Activated naive CD8-positive, alpha-beta T cell treated with anti-CD3 and anti-CD28 coated beads, Interleukin-2, amount 10 ng/mL, durations not matched to agents 7 days and 5 days (primary cell): ENCODE measurements around the gene SYNDIG1L. TPM values are rescaled to one million over a fixed set of nuclear protein-coding genes. Genes with fewer than 3 reads are reported as not detected.

Experiments used
- ATAC-seq: fragments of 150-1000 bp; cut with Tn5 transposase; one replicate; pipeline ENCODE4 v1.10.0; 2021; ENCODE audit warnings: low read depth, moderate library complexity
- POLR2A ChIA-PET: fragments of 350-600 bp; sonication (Branson Sonifier 250); formaldehyde crosslinking; loops from one replicate; lab custom pipeline; 2021; ENCODE audit warnings: antibody characterized with exemption; lab: Charles Lee
- DNase-seq: peaks from one replicate; pipeline ENCODE4 v3.0.0; 2021
- H3K27ac Mint-ChIP-seq: one replicate; pipeline ENCODE4 v1.8.0; 2022; ENCODE audit warnings: mild to moderate bottlenecking, mixed read lengths
- H3K27me3 Mint-ChIP-seq: one replicate; pipeline ENCODE4 v1.8.0; 2022; ENCODE audit warnings: mild to moderate bottlenecking, moderate library complexity, mixed read lengths
- H3K36me3 Mint-ChIP-seq: one replicate; pipeline ENCODE4 v1.8.0; 2021; ENCODE audit warnings: mild to moderate bottlenecking, mixed read lengths
- H3K4me1 Mint-ChIP-seq: one replicate; pipeline ENCODE4 v1.8.0; 2021; ENCODE audit warnings: mixed read lengths
- H3K4me3 Mint-ChIP-seq: one replicate; pipeline ENCODE4 v1.8.0; 2022; ENCODE audit warnings: mild to moderate bottlenecking, moderate library complexity, mixed read lengths
- H3K9me3 Mint-ChIP-seq: one replicate; pipeline ENCODE4 v1.8.0; 2021; ENCODE audit warnings: mixed read lengths
- total RNA-seq, 2 experiments: library from RNA; stranded (reverse); gene quantifications; one replicate each; pipeline ENCODE4 v1.2.3, GENCODE V29; 2021

SYNDIG1L gene
- total RNA-seq, 2 experiments from 2014 or later, result not detected

DNA sequence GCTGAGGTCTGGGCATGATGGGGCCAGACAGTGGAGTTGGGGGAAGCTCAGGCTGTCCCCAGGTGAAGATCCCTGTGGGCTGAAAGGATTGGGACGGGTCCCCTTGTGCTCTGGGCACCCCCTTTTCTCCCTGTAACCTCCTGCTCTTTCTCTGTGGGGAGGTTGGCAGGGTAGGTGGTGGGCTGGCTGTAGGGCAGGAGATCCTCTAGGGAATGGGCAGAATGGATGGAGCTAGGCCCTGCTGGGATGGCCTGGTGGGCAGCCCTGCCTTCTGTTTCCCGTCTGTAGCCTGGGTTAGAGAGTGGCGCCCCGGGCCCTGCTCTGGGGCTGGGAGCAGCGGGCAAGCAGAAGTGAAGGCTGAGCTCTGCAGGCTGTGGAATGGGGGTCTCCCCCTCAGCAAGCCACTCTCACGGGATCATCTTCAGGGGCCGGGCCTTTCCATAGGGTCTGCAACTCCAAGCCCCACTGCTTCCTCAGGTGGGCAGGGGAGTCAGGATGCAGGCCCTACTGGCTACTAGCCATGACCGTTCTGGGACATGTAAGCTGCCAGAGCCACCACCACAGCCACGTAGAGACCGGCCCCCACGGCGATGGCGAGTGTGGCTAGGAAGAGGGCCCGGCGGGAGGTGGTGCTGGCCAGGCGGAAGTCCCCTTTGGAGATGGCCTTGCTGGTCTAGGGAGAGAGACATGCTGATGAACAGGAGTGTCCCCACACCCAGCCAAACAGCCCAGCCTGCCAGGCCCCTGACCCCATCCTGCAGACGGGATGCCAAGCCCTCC, 18.8 kb downstream of the SYNDIG1L start:
- no peaks in the 10 kb centered on the region for H3K9me3 Mint-ChIP-seq
- POLR2A ChIA-PET, result no interaction called here

DNA sequence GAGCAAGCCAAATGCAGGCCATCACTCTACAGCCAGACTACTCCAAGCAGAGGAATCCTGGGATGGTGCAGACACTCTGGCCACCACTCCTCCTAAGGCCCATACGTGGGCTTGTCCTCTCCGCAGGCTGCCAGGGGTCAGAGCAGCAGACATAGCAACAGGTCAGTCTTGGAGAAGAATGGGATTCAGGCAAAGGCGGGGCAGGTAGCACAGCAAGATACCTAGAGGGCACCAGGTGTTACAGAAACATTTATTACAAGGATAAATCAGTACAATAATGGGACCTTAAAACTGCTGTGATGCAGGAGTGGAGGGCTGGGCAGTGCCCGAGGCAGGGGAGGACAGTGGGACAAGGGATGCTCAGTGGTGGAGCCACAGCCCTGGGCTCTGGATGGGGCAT, 20.3 kb downstream of the SYNDIG1L start:
- H3K27me3 Mint-ChIP-seq, result peaks cover 3% of the 10 kb centered on the region
- ATAC-seq, result no peak
- DNase-seq, result no peak
- H3K27ac Mint-ChIP-seq, result no peak overlapping the region
- no peaks in the 10 kb centered on the region for H3K36me3 Mint-ChIP-seq
- H3K9me3 Mint-ChIP-seq, result no peaks in the 10 kb centered on the region
- peaks cover 17% of the 10 kb centered on the region for H3K4me1 Mint-ChIP-seq
- POLR2A ChIA-PET, result no interaction called here
- no peak overlapping the region for H3K4me3 Mint-ChIP-seq

More for the DNA sequence above, 18.8 kb downstream of the SYNDIG1L start:
- H3K27ac Mint-ChIP-seq, result no peak overlapping the region
- no peak for ATAC-seq
- H3K4me1 Mint-ChIP-seq, result peaks cover 5% of the 10 kb centered on the region
- H3K36me3 Mint-ChIP-seq, result no peaks in the 10 kb centered on the region
- H3K27me3 Mint-ChIP-seq, result peaks cover 3% of the 10 kb centered on the region
- no peak overlapping the region for H3K4me3 Mint-ChIP-seq
- no peak for DNase-seq

DNA sequence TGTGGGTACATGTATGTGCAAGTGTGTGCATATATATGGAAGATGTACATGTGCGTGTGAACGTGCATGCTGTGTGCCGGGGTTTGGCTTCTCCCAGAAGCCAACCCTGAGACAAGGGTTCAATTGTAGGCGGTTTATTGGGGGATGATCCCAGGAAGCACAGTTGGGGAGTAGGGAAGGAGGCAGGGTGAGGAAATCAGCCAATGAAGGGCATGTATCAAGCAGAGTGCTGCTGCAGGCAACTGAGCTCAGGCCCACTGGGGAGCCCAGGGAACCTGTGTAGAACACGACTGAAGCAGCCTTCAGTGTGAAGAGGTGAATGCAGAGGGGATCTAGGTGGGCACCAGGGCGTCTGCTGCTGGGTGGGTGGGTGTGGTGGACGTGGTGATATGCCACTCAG, 21.6 kb downstream of the SYNDIG1L start:
- Mint-ChIP-seq H3K4me3 (no peak overlapping the region), H3K36me3 (no peaks in the 10 kb centered on the region), H3K27me3 (peaks cover 3% of the 10 kb centered on the region), H3K4me1 (peaks cover 19% of the 10 kb centered on the region), H3K27ac (no peak overlapping the region), H3K9me3 (no peaks in the 10 kb centered on the region)
- ATAC-seq (no peak), DNase-seq (no peak)
- POLR2A ChIA-PET, result no interaction called here

- Mint-ChIP-seq H3K4me3 (no peak overlapping the region), H3K4me1 (peaks cover 19% of the 10 kb centered on the region), H3K27ac (no peak overlapping the region), H3K27me3 (peaks cover 3% of the 10 kb centered on the region), H3K36me3 (no peaks in the 10 kb centered on the region), H3K9me3 (no peaks in the 10 kb centered on the region)
- POLR2A ChIA-PET, result no interaction called here
- ATAC-seq (no peak), DNase-seq (no peak)
These were observed 22.2 kb downstream of the SYNDIG1L start for GRCh38 chr14:74403619-74404417.

DNA sequence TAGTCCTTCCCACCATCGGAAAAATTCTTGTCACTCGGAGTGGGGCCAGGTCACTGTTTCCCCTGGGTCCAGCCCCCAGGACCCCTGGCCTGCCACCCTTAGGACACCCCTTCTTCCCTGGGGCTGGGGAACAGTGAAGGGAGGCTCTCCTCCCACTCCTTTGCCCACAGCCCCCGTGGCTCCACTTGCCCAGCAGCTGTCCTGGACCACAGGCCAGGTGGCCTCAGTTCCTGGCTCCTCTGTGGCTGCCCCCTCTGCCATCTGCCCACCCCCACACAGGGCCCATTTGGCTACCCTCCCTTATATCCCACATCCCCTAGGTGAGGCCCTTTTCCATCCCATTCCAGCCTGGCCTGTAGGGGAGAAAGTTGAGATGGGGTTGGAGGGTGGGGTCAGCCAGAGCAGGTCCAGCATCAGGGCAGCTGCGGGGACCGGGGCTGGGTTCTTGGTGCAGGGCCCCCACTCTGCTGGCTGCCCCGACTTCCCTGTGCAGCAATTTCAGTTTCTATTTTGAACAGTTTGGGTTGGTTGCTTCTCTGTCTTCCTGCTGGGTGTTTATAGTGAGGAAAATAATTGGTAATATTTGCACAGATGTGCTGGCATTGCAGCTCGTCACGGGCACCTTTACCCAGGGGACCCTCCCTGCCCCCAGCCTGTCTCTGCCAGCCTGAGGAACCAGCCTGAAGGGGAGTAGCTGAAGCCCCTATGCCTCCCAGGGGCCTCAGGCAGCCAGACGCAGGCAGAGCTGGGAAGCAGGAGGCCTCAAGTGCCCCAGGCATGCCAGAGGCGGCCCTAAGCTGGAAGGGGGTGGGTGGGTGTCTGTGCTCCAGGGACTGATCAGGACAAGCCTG, 23.4 kb downstream of the SYNDIG1L start:
- ATAC-seq, result no peak
- no peaks in the 10 kb centered on the region for H3K9me3 Mint-ChIP-seq
- H3K27ac Mint-ChIP-seq, result peak overlapping the region; percentile 89
- peak overlapping the region; percentile 69 for H3K4me3 Mint-ChIP-seq
- H3K27me3 Mint-ChIP-seq, result peaks cover 7% of the 10 kb centered on the region
- peaks cover 19% of the 10 kb centered on the region for H3K4me1 Mint-ChIP-seq
- H3K36me3 Mint-ChIP-seq, result no peaks in the 10 kb centered on the region
- DNase-seq, result peak; percentile 40
- POLR2A ChIA-PET, result interaction anchor here (1.5 kb wide), 1 partner anchor 100 kb away, joined by 3 read pairs; no protein-coding TSS in a partner anchor

- Mint-ChIP-seq H3K27ac (peak overlapping the region; percentile 89), H3K9me3 (no peaks in the 10 kb centered on the region)
- POLR2A ChIA-PET, result interaction anchor here (1.5 to 1.6 kb wide), 2 partner anchors 92 to 99 kb away, joined by 3 to 4 read pairs; partner anchors contain the start of genes ISCA2 and NPC2
These were observed 24.3 kb downstream of the SYNDIG1L start for GRCh38 chr14:74401504-74402241.

GRCh38 chr14:74400919-74401503, 25.0 kb downstream of the SYNDIG1L start:
- no peak for DNase-seq

More at GRCh38 chr14:74401504-74402241, 24.3 kb downstream of the SYNDIG1L start:
- Mint-ChIP-seq H3K27me3 (peaks cover 13% of the 10 kb centered on the region), H3K36me3 (no peaks in the 10 kb centered on the region), H3K4me3 (peak overlapping the region; percentile 66), H3K4me1 (peaks cover 19% of the 10 kb centered on the region)
- DNase-seq, result peak; percentile 76
- ATAC-seq, result peak; percentile 99

GRCh38 chr14:74400031-74400685, 25.9 kb downstream of the SYNDIG1L start:
- H3K36me3 Mint-ChIP-seq, result no peaks in the 10 kb centered on the region
- no peak overlapping the region for H3K4me3 Mint-ChIP-seq
- H3K27ac Mint-ChIP-seq, result no peak overlapping the region

More at GRCh38 chr14:74400919-74401503, 25.0 kb downstream of the SYNDIG1L start:
- Mint-ChIP-seq H3K4me1 (peaks cover 19% of the 10 kb centered on the region), H3K9me3 (no peaks in the 10 kb centered on the region), H3K27me3 (peaks cover 17% of the 10 kb centered on the region), H3K4me3 (peak overlapping the region; percentile 66), H3K27ac (peak overlapping the region; percentile 89), H3K36me3 (no peaks in the 10 kb centered on the region)
- peak; percentile 2 for ATAC-seq
- POLR2A ChIA-PET, result interaction anchor here (1.5 to 1.6 kb wide), 2 partner anchors 92 to 99 kb away, joined by 3 to 4 read pairs; partner anchors contain the start of genes ISCA2 and NPC2

GRCh38 chr14:74395094-74395493, 30.9 kb downstream of the SYNDIG1L start:
- ATAC-seq, result no peak
- no peak overlapping the region for H3K27ac Mint-ChIP-seq
- DNase-seq, result no peak
- no peak overlapping the region for H3K4me3 Mint-ChIP-seq
- POLR2A ChIA-PET, result no interaction called here
- peaks cover 35% of the 10 kb centered on the region for H3K27me3 Mint-ChIP-seq
- H3K36me3 Mint-ChIP-seq, result no peaks in the 10 kb centered on the region
- no peaks in the 10 kb centered on the region for H3K9me3 Mint-ChIP-seq
- H3K4me1 Mint-ChIP-seq, result no peaks in the 10 kb centered on the region

More at GRCh38 chr14:74400031-74400685, 25.9 kb downstream of the SYNDIG1L start:
- Mint-ChIP-seq H3K27me3 (peaks cover 15% of the 10 kb centered on the region), H3K9me3 (no peaks in the 10 kb centered on the region), H3K4me1 (peaks cover 19% of the 10 kb centered on the region)
- no peak for DNase-seq
- ATAC-seq, result no peak
- POLR2A ChIA-PET, result interaction anchor here (1.6 kb wide), 1 partner anchor 93 kb away, joined by 4 read pairs; the partner anchor contains the start of genes ISCA2 and NPC2

GRCh38 chr14:74394549-74394948, 31.5 kb downstream of the SYNDIG1L start:
- POLR2A ChIA-PET, result no interaction called here
- no peak for ATAC-seq
- H3K9me3 Mint-ChIP-seq, result no peaks in the 10 kb centered on the region
- DNase-seq, result no peak
- H3K4me3 Mint-ChIP-seq, result no peak overlapping the region
- no peaks in the 10 kb centered on the region for H3K36me3 Mint-ChIP-seq
- peaks cover 35% of the 10 kb centered on the region for H3K27me3 Mint-ChIP-seq
- H3K27ac Mint-ChIP-seq, result no peak overlapping the region
- no peaks in the 10 kb centered on the region for H3K4me1 Mint-ChIP-seq

GRCh38 chr14:74392616-74393570, 33.1 kb downstream of the SYNDIG1L start:
- no peak overlapping the region for H3K4me3 Mint-ChIP-seq
- DNase-seq (no peak), ATAC-seq (no peak)
- POLR2A ChIA-PET, result interaction anchor here (0.7 kb wide), 1 partner anchor 139 kb away, joined by 3 read pairs; no protein-coding TSS in a partner anchor
- no peaks in the 10 kb centered on the region for H3K9me3 Mint-ChIP-seq
- peaks cover 33% of the 10 kb centered on the region for H3K27me3 Mint-ChIP-seq
- no peak overlapping the region for H3K27ac Mint-ChIP-seq
- H3K36me3 Mint-ChIP-seq, result no peaks in the 10 kb centered on the region
- no peaks in the 10 kb centered on the region for H3K4me1 Mint-ChIP-seq
